HepG2 (cell line): Measurements from ENCODE around the gene DTD2. TPM values are rescaled to one million over a fixed set of nuclear protein-coding genes. Genes with fewer than 3 reads are reported as not detected.

ENCODE experiments used
- ATAC-seq: fragments of 200-7000 bp; cut with Tn5 transposase; 3 replicates; pipeline ENCODE4 v1.9.1; 2020; ENCODE audit warnings: mild to moderate bottlenecking, moderate library complexity
- BruUV-seq: library from RNA; stranded (reverse); fragments of 400-500 nt; replicated peaks from 2 replicates; lab custom pipeline; 2021; lab: Mats Ljungman, UMichigan
- CTCF ChIA-PET: fragments of 300-600 bp; formaldehyde crosslinking; extraction: SDS; loops from one replicate; lab custom pipeline; 2021; ENCODE audit warnings: low total read pairs, inconsistent platforms, low intra/inter-chr PET ratio; lab: Yijun Ruan, JAX
- POLR2A ChIA-PET: fragments of 350-600 bp; sonication (Branson Sonifier 250); formaldehyde crosslinking; loops from one replicate; lab custom pipeline; 2020; ENCODE audit warnings: antibody characterized with exemption, inconsistent platforms; lab: Yijun Ruan, JAX
- DNase-seq: peaks from one replicate; pipeline ENCODE4 v3.0.0-alpha.2; 2015; ENCODE audit warnings: low spot score
- FAIRE-seq: peaks from 3 replicates; lab custom pipeline; 2011; peaks lifted over from hg19 to GRCh38; lab: Jason Lieb, UNC
- H2AFZ ChIP-seq: one replicate; pipeline ENCODE4 v1.6.1; 2011; ENCODE audit warnings: low read length, inconsistent platforms
- H3K27ac ChIP-seq: fragments of 300-600 bp; 3 replicates; pipeline ENCODE4 v1.8.0; 2011; ENCODE audit warnings: mixed run types, mild to moderate bottlenecking, mixed read lengths, low read length, inconsistent platforms; ENCODE audit not compliant: insufficient read depth; ENCODE audit errors: extremely low read length
- H3K27me3 ChIP-seq, 2 experiments: fragments of 200-600 bp in 1 of 2; 2 replicates in 1 of 2; 3 replicates in 1 of 2; pipeline versions ENCODE4 v1.6.0 to v1.8.0; 2011; ENCODE audit warnings: low read length in 2 of 2, mild to moderate bottlenecking in 2 of 2, moderate library complexity in 2 of 2, inconsistent platforms in 1 of 2; ENCODE audit not compliant: insufficient read depth in 2 of 2, control insufficient read depth in 1 of 2
- H3K36me3 ChIP-seq, 2 experiments: fragments of 200-600 bp in 1 of 2; replicated peaks in 1 of 2; 2 replicates in 1 of 2; 3 replicates in 1 of 2; pipeline versions ENCODE4 v1.5.1 to v1.8.0; 2011; ENCODE audit warnings: low read length in 2 of 2, inconsistent platforms in 1 of 2; ENCODE audit not compliant: insufficient read depth in 2 of 2, control insufficient read depth in 1 of 2
- H3K4me1 ChIP-seq: 2 replicates; pipeline ENCODE4 v1.5.1; 2012; ENCODE audit warnings: low read length, inconsistent platforms; ENCODE audit not compliant: insufficient read depth
- H3K4me2 ChIP-seq: 2 replicates; pipeline ENCODE4 v1.6.0; 2011; ENCODE audit warnings: low read depth, low read length, inconsistent platforms
- H3K4me3 ChIP-seq, 3 experiments: fragments of 200-600 bp in 1 of 3; sonication (generic), shearing (Covaris generic) in 1 of 3; replicated peaks in 1 of 3; 2 replicates each; pipeline ENCODE4 v1.5.1; 2011 to 2016; ENCODE audit warnings: low read length in 3 of 3, inconsistent platforms in 2 of 3, low read depth in 2 of 3, mild to moderate bottlenecking in 2 of 3, control low read depth in 1 of 3, mixed read lengths in 1 of 3; ENCODE audit not compliant: insufficient read depth in 1 of 3
- H3K79me2 ChIP-seq: one replicate; pipeline ENCODE4 v1.6.1; 2011; ENCODE audit warnings: low read length, inconsistent platforms; ENCODE audit not compliant: insufficient read depth
- H3K9ac ChIP-seq: 2 replicates; pipeline ENCODE4 v1.6.0; 2011; ENCODE audit warnings: mild to moderate bottlenecking, low read depth, low read length, inconsistent platforms; ENCODE audit not compliant: insufficient read depth
- H3K9me3 ChIP-seq: 2 replicates; pipeline ENCODE4 v1.5.1; 2012; ENCODE audit warnings: mild to moderate bottlenecking, low read length
- H4K20me1 ChIP-seq: 2 replicates; pipeline ENCODE4 v1.6.0; 2011; ENCODE audit warnings: inconsistent platforms, mild to moderate bottlenecking, low read length, moderate library complexity; ENCODE audit not compliant: insufficient read depth
- ATF6 ChIP-seq: sonication (generic); formaldehyde crosslinking; conservative IDR thresholded peaks from 2 replicates; pipeline ENCODE4 v1.4.0; 2020; ENCODE audit warnings: missing genetic modification reagents
- CEBPG ChIP-seq: IDR thresholded peaks from 2 replicates; pipeline ENCODE4 v1.6.1; 2016
- FOSL1 ChIP-seq: sonication (generic); formaldehyde crosslinking; IDR thresholded peaks from 2 replicates; pipeline ENCODE4 v1.9.0; 2021; ENCODE audit warnings: missing genetic modification reagents, borderline replicate concordance
- IRF2 ChIP-seq: IDR thresholded peaks from 2 replicates; pipeline ENCODE4 v1.6.1; 2018; ENCODE audit warnings: missing genetic modification reagents, missing compliant biosample characterization
- JDP2 ChIP-seq: sonication (generic); formaldehyde crosslinking; IDR thresholded peaks from 2 replicates; pipeline ENCODE4 v1.8.1; 2022; ENCODE audit warnings: missing genetic modification reagents, borderline replicate concordance
- KDM1A ChIP-seq: IDR thresholded peaks from 2 replicates; pipeline ENCODE4 v1.6.1; 2016; ENCODE audit warnings: missing compliant biosample characterization
- LCORL ChIP-seq, 2 experiments: fragments of 450-650 bp in 1 of 2; sonication (generic) in 1 of 2; formaldehyde crosslinking in 1 of 2; IDR thresholded peaks; 2 replicates each; pipeline versions ENCODE4 v1.5.0 to v1.6.1; 2017 to 2020; ENCODE audit warnings: antibody characterized with exemption in 1 of 2, missing genetic modification reagents in 1 of 2
- MTERF4 ChIP-seq: sonication (generic); formaldehyde crosslinking; IDR thresholded peaks from 2 replicates; pipeline ENCODE4 v1.8.0; 2023; ENCODE audit warnings: mild to moderate bottlenecking, missing genetic modification reagents
- MXD3 ChIP-seq: IDR thresholded peaks from 2 replicates; pipeline ENCODE4 v1.6.1; 2016; ENCODE audit warnings: mild to moderate bottlenecking, missing biosample characterization, missing genetic modification reagents
- NFE2L2 ChIP-seq: fragments of 150-350 bp; IDR thresholded peaks from 2 replicates; pipeline ENCODE4 v1.6.1; 2014; ENCODE audit warnings: low read length
- RBM22 ChIP-seq: fragments of 200-400 bp; formaldehyde crosslinking; optimal IDR thresholded peaks from 2 replicates; pipeline ENCODE3; 2017; ENCODE audit warnings: mild to moderate bottlenecking, low read length, moderate library complexity
- STAG1 ChIP-seq: sonication (generic); formaldehyde crosslinking; IDR thresholded peaks from 2 replicates; pipeline ENCODE4 v1.4.0; 2020; ENCODE audit warnings: missing genetic modification reagents
- ZBTB8A ChIP-seq: sonication (generic); formaldehyde crosslinking; IDR thresholded peaks from 2 replicates; pipeline ENCODE4 v1.4.0; 2020; ENCODE audit warnings: mild to moderate bottlenecking, low read depth, missing genetic modification reagents, borderline replicate concordance
- ZMYM3 ChIP-seq: sonication (generic); formaldehyde crosslinking; IDR thresholded peaks from 2 replicates; pipeline ENCODE4 v1.5.1; 2020; ENCODE audit warnings: mild to moderate bottlenecking, missing genetic modification reagents
- ZNF235 ChIP-seq: sonication (generic); formaldehyde crosslinking; IDR thresholded peaks from 2 replicates; pipeline ENCODE4 v1.8.1; 2023; ENCODE audit warnings: mild to moderate bottlenecking, missing genetic modification reagents, borderline replicate concordance
- ZNF276 ChIP-seq: sonication (generic); formaldehyde crosslinking; IDR thresholded peaks from 2 replicates; pipeline ENCODE4 v1.4.0; 2020; ENCODE audit warnings: mild to moderate bottlenecking, low read depth, missing genetic modification reagents
- WGBS: methylation state at CpG from one replicate; pipeline ENCODE4 v1.1.6; 2017; ENCODE audit warnings: low lambda C conversion rate; 5-methylcytosine and 5-hydroxymethylcytosine counted together
- in situ Hi-C: cut with HindIII; loops from 2 replicates; pipeline ENCODE4 v1.10.0; 2017; ENCODE audit warnings: low pct_unique_long_range_greater_than_20kb; ENCODE audit not compliant: extremely low pct_ligation_motif_present
- intact Hi-C: fragments of 100-400 bp; cut with micrococcal nuclease; formaldehyde crosslinking; loops from one replicate; pipeline ENCODE4 v1.10.0; 2022; ENCODE audit not compliant: unreplicated experiment
- polyA plus RNA-seq, 8 experiments: library from polyadenylated mRNA; depleted of rRNA in 3 of 8; stranded (reverse) in 7 of 8; unstranded in 1 of 8; fragments of >200 nt; fragmentation: Illumina TruSeq in 4 of 8; extraction: Trizol in 4 of 8; gene quantifications; 2 replicates each; pipeline versions ENCODE4 v1.2.1 to v1.2.3, GENCODE V29; 2011 to 2016; ENCODE audit warnings: low read depth in 4 of 8, missing spikeins in 1 of 8, mixed read lengths in 1 of 8; ENCODE audit not compliant: insufficient read depth in 1 of 8
- total RNA-seq, 5 experiments: library from RNA; depleted of rRNA; stranded (reverse); fragments of >200 nt; fragmentation: Illumina TruSeq; extraction: Trizol; gene quantifications; 2 replicates each; pipeline ENCODE4 v1.2.3, GENCODE V29; 2016; ENCODE audit warnings: low read depth in 1 of 5

The DTD2 gene
- total and polyA plus RNA-seq, 2 of the 13 experiments (the other 11 are each of a cell fraction or from before 2014, with no cell fraction given), result 22.3 to 49.8 TPM

- TF ChIP-seq ATF6, result no peak
Measured at GRCh38 chr14:31449971-31450610, 7.2 kb downstream of the DTD2 start (continued).

GRCh38 chr14:31449136-31449535 is 8.2 kb downstream of the DTD2 start:
- Histone ChIP-seq H3K4me1 (no peaks in the 10 kb centered on the region), H4K20me1 (no peaks in the 10 kb centered on the region), H3K27ac (no peak overlapping the region), H2AFZ (no peak overlapping the region), H3K79me2 (no peaks in the 10 kb centered on the region), H3K4me3 (no peak overlapping the region), H3K4me2 (no peak overlapping the region), H3K9ac (no peak overlapping the region), H3K9me3 (no peaks in the 10 kb centered on the region), H3K27me3 (no peaks in the 10 kb centered on the region), H3K36me3 (peaks cover 10 to 19% of the 10 kb centered on the region in 2 experiments)
- ChIA-PET CTCF (no interaction called here), POLR2A (interaction anchor here (2.4 to 5.7 kb wide), 2 partner anchors 8 to 29 kb away, joined by 13 to 38 read pairs; partner anchors contain the start of genes DTD2 and HEATR5A)
- 77% methylated on average over 8 of the region's 8 CpGs for WGBS
- ATAC-seq, result no peak
- in situ Hi-C loops, result no loop called here
- intact Hi-C loops, result no loop called here
- no peak for TF ChIP-seq KDM1A (CRISPR knock-in tag)
- TF ChIP-seq NFE2L2, result no peak
- TF ChIP-seq ZBTB8A (CRISPR knock-in tag), result no peak
- no peak for TF ChIP-seq ATF6
- TF ChIP-seq IRF2 (CRISPR knock-in tag), result no peak
- TF ChIP-seq MTERF4, result no peak
- TF ChIP-seq STAG1 (CRISPR knock-in tag), result no peak
- TF ChIP-seq ZNF276, result no peak
- no peak for TF ChIP-seq RBM22
- TF ChIP-seq LCORL (IDR thresholded peaks at IDR 0.05), result no peak
- no peak for TF ChIP-seq LCORL (CRISPR knock-in tag; IDR thresholded peaks at IDR 0.05)
- TF ChIP-seq FOSL1 (CRISPR knock-in tag), result no peak
- no peak for TF ChIP-seq CEBPG
- TF ChIP-seq ZNF235 (CRISPR knock-in tag), result no peak
- no peak for TF ChIP-seq ZMYM3
- TF ChIP-seq MXD3 (CRISPR knock-in tag), result no peak
- no peak for TF ChIP-seq JDP2 (CRISPR knock-in tag)
- DNase-seq, result no peak
- no TSS peak for BruUV-seq
- FAIRE-seq, result no peak
